DOHH2 (cell line): ENCODE measurements around the gene RASAL1.

Experiments used
- H3F3A ChIP-seq: fragments of 200-600 bp; sonication (generic), shearing (Covaris generic); 2 replicates; pipeline ENCODE4 v1.6.0; 2016; ENCODE audit warnings: antibody characterized with exemption, mild to moderate bottlenecking; ENCODE audit not compliant: control insufficient read depth, insufficient read depth
- H3K27ac ChIP-seq: fragments of 200-600 bp; sonication (generic); 2 replicates; pipeline ENCODE4 v1.5.1; 2014; ENCODE audit warnings: low read depth, mild to moderate bottlenecking, low read length, moderate library complexity
- H3K27me3 ChIP-seq: fragments of 200-600 bp; sonication (generic); 2 replicates; pipeline ENCODE4 v1.6.1; 2014; ENCODE audit warnings: mild to moderate bottlenecking, low read length, mixed read lengths; ENCODE audit not compliant: control insufficient read depth
- H3K36me3 ChIP-seq: fragments of 200-600 bp; sonication (generic); 2 replicates; pipeline ENCODE4 v1.6.1; 2014; ENCODE audit warnings: mild to moderate bottlenecking, low read length, moderate library complexity, mixed read lengths; ENCODE audit not compliant: control insufficient read depth
- H3K4me1 ChIP-seq: fragments of 200-600 bp; sonication (generic); 2 replicates; pipeline ENCODE4 v1.6.1; 2014; ENCODE audit warnings: mild to moderate bottlenecking, low read length, mixed read lengths; ENCODE audit not compliant: control insufficient read depth
- H3K4me2 ChIP-seq: fragments of 200-600 bp; sonication (generic); 2 replicates; pipeline ENCODE4 v1.6.0; 2014; ENCODE audit warnings: mild to moderate bottlenecking, low read length, moderate library complexity
- H3K4me3 ChIP-seq: fragments of 200-600 bp; sonication (generic); 2 replicates; pipeline ENCODE4 v1.5.1; 2014; ENCODE audit warnings: mild to moderate bottlenecking, low read length, mixed read lengths
- H3K79me2 ChIP-seq: fragments of 200-600 bp; sonication (generic); 2 replicates; pipeline ENCODE4 v1.6.1; 2014; ENCODE audit warnings: mild to moderate bottlenecking, low read length, mixed read lengths; ENCODE audit not compliant: control insufficient read depth
- H3K9me2 ChIP-seq: fragments of 200-600 bp; sonication (generic); replicated peaks from 2 replicates; pipeline ENCODE4 v1.6.1; 2014; ENCODE audit warnings: mild to moderate bottlenecking, low read length, mixed read lengths; ENCODE audit not compliant: control insufficient read depth
- H3K9me3 ChIP-seq: fragments of 200-600 bp; sonication (generic); 2 replicates; pipeline ENCODE4 v1.6.1; 2014; ENCODE audit warnings: antibody characterized with exemption, low read length, mixed read lengths; ENCODE audit not compliant: control insufficient read depth, insufficient read depth
- H4K20me1 ChIP-seq: fragments of 200-600 bp; sonication (generic); 2 replicates; pipeline ENCODE4 v1.6.0; 2014; ENCODE audit warnings: low read depth, mild to moderate bottlenecking, antibody characterized with exemption, low read length, moderate library complexity; ENCODE audit not compliant: control insufficient read depth, insufficient read depth
- CTCF ChIP-seq: fragments of 200-600 bp; sonication (generic); IDR thresholded peaks from one replicate; pipeline ENCODE4 v1.5.1; 2014; ENCODE audit warnings: antibody characterized with exemption, mild to moderate bottlenecking, low read depth, low read length; ENCODE audit not compliant: poor library complexity, severe bottlenecking
- EZH2phosphoT487 ChIP-seq: fragments of 200-600 bp; sonication (generic); IDR thresholded peaks from 2 replicates; pipeline ENCODE4 v1.6.1; 2017; ENCODE audit warnings: borderline replicate concordance, mild to moderate bottlenecking, antibody characterized with exemption, low read length, moderate library complexity, mixed read lengths

Gene RASAL1

GRCh38 chr12:113149361-113150150 lies 14.0 kb upstream of the RASAL1 start, which contains the start of gene CFAP73:
CFAP73 (plus strand) TSS chr12:113149724; CDS start chr12:113149858, 134 bp downstream.
- peaks cover 35% of the 10 kb centered on the region for H3K4me1 ChIP-seq
- H3K36me3 ChIP-seq: no peaks in the 10 kb centered on the region
- H4K20me1 ChIP-seq: no peaks in the 10 kb centered on the region
- H3K27me3 ChIP-seq: peaks cover 3% of the 10 kb centered on the region; the same call in 1 of the 2 replicates
- no peak within 1 kb of the TSS for H3K27ac ChIP-seq
- no peak for TF ChIP-seq EZH2phosphoT487
- no peak for TF ChIP-seq CTCF
- H3K4me2 ChIP-seq: no peak within 1 kb of the TSS
- no peaks in the 10 kb centered on the region for H3K9me3 ChIP-seq
- H3K4me3 ChIP-seq: no peak within 1 kb of the TSS
- peaks cover 7% of the 10 kb centered on the region; the same call in 1 of the 2 replicates for H3F3A ChIP-seq
- H3K79me2 ChIP-seq: no peaks in the 10 kb centered on the region
- H3K9me2 ChIP-seq: no peaks in the 10 kb centered on the region

GRCh38 chr12:113146999-113147398 lies 11.4 kb upstream of the RASAL1 start:
- TF ChIP-seq CTCF (no peak), EZH2phosphoT487 (no peak)
- Histone ChIP-seq H3K27me3 (no peaks in the 10 kb centered on the region), H4K20me1 (no peaks in the 10 kb centered on the region), H3K4me3 (no peak overlapping the region), H3K36me3 (no peaks in the 10 kb centered on the region), H3F3A (peaks cover 5% of the 10 kb centered on the region), H3K9me3 (no peaks in the 10 kb centered on the region), H3K27ac (no peak overlapping the region), H3K4me2 (no peak overlapping the region), H3K9me2 (no peaks in the 10 kb centered on the region), H3K4me1 (peaks cover 24% of the 10 kb centered on the region), H3K79me2 (no peaks in the 10 kb centered on the region)

GRCh38 chr12:113145720-113146551 lies 10.4 kb upstream of the RASAL1 start:
- H3K27ac ChIP-seq: no peak overlapping the region
- TF ChIP-seq CTCF (no peak), EZH2phosphoT487 (no peak)
- no peaks in the 10 kb centered on the region for H3K27me3 ChIP-seq
- peaks cover 29% of the 10 kb centered on the region for H3K4me1 ChIP-seq
- no peaks in the 10 kb centered on the region for H3K79me2 ChIP-seq
- no peaks in the 10 kb centered on the region for H3K9me2 ChIP-seq
- H4K20me1 ChIP-seq: no peaks in the 10 kb centered on the region
- H3K4me2 ChIP-seq: no peak overlapping the region
- H3F3A ChIP-seq: peaks cover 5% of the 10 kb centered on the region
- H3K9me3 ChIP-seq: no peaks in the 10 kb centered on the region
- no peaks in the 10 kb centered on the region for H3K36me3 ChIP-seq
- no peak overlapping the region for H3K4me3 ChIP-seq
